HCT116 (cell line): ENCODE measurements around the gene BCDIN3D. TPM values are rescaled to one million over a fixed set of nuclear protein-coding genes. Genes with fewer than 3 reads are reported as not detected.

Source experiments
- ATAC-seq: fragments of 200-7000 bp; cut with Tn5 transposase; 2 replicates; pipeline ENCODE4 v1.9.1; 2020; ENCODE audit warnings: mild to moderate bottlenecking, moderate library complexity
- BruUV-seq: library from RNA; stranded (reverse); fragments of 400-500 nt; replicated peaks from 2 replicates; lab custom pipeline; 2021; lab: Mats Ljungman, UMichigan
- CTCF ChIA-PET: fragments of 300-600 bp; sonication (Branson Sonifier 250); formaldehyde crosslinking; loops from one replicate; lab custom pipeline; 2021; ENCODE audit warnings: antibody characterized with exemption; lab: Charles Lee
- POLR2A ChIA-PET: fragments of 300-600, 350-600 bp; sonication (Branson Sonifier 250); formaldehyde crosslinking; loops from one replicate; lab custom pipeline; 2021; ENCODE audit warnings: antibody characterized with exemption; lab: Charles Lee
- RAD21 ChIA-PET, 2 experiments: fragments of 300-600 bp; sonication (Branson Sonifier 250); formaldehyde crosslinking; loops; one replicate each; lab custom pipeline; 2023; ENCODE audit warnings: low total read pairs in 2 of 2; ENCODE audit not compliant: uncharacterized antibody in 2 of 2, unreplicated experiment in 2 of 2, low non-redundant PET in 1 of 2; lab: Charles Lee
- DNase-seq: peaks from one replicate; pipeline ENCODE4 v3.0.0-alpha.2; 2010; ENCODE audit warnings: low read depth, low spot score
- H2AFZ ChIP-seq: fragments of 200-600 bp; shearing (Covaris generic), sonication (generic); 2 replicates; pipeline ENCODE4 v1.6.1; 2017; ENCODE audit warnings: low read depth, mixed run types, mixed read lengths, antibody characterized with exemption, low read length; ENCODE audit not compliant: poor library complexity, severe bottlenecking
- H3K27ac ChIP-seq: 2 replicates; pipeline ENCODE4 v1.5.1; 2012; ENCODE audit warnings: low read depth, low read length
- H3K27me3 ChIP-seq: fragments of 200-600 bp; sonication (generic); 2 replicates; pipeline ENCODE4 v1.6.1; 2016; ENCODE audit warnings: mixed run types, low read length, mixed read lengths; ENCODE audit not compliant: insufficient read depth
- H3K36me3 ChIP-seq, 2 experiments: fragments of 200-500 bp in 1 of 2; fragments of 200-600 bp in 1 of 2; sonication (Bioruptor generic) in 1 of 2; sonication (generic) in 1 of 2; 2 replicates each; pipeline versions ENCODE4 v1.5.1 to v1.6.1; 2014 to 2016; ENCODE audit warnings: low read length in 2 of 2, inconsistent platforms in 1 of 2, mixed read lengths in 1 of 2, mixed run types in 1 of 2; ENCODE audit not compliant: insufficient read depth in 2 of 2, control insufficient read depth in 1 of 2
- H3K4me1 ChIP-seq, 2 experiments: fragments of 200-600 bp in 1 of 2; sonication (generic) in 1 of 2; 2 replicates each; pipeline versions ENCODE4 v1.5.1 to v1.6.1; 2012 to 2017; ENCODE audit warnings: low read length in 2 of 2, inconsistent platforms in 1 of 2, mild to moderate bottlenecking in 1 of 2, mixed read lengths in 1 of 2, mixed run types in 1 of 2, moderate library complexity in 1 of 2; ENCODE audit not compliant: insufficient read depth in 2 of 2, control insufficient read depth in 1 of 2
- H3K4me2 ChIP-seq: fragments of 200-600 bp; sonication (generic); 2 replicates; pipeline ENCODE4 v1.6.1; 2017; ENCODE audit warnings: mixed run types, low read length, mixed read lengths
- H3K4me3 ChIP-seq, 2 experiments: fragments of 200-600 bp in 1 of 2; sonication (generic) in 1 of 2; replicated peaks in 1 of 2; 2 replicates each; pipeline ENCODE4 v1.5.1; 2011 to 2016; ENCODE audit warnings: low read length in 2 of 2, control low read depth in 1 of 2, low read depth in 1 of 2, mild to moderate bottlenecking in 1 of 2, mixed read lengths in 1 of 2, mixed run types in 1 of 2
- H3K79me2 ChIP-seq: fragments of 200-600 bp; sonication (generic); 2 replicates; pipeline ENCODE4 v1.6.1; 2017; ENCODE audit warnings: mild to moderate bottlenecking, mixed run types, low read length, moderate library complexity, mixed read lengths; ENCODE audit not compliant: insufficient read depth
- H3K9ac ChIP-seq: fragments of 200-600 bp; sonication (generic); 2 replicates; pipeline ENCODE4 v1.6.1; 2016; ENCODE audit warnings: low read length, mixed read lengths
- H3K9me2 ChIP-seq: fragments of 200-600 bp; sonication (generic), shearing (Covaris generic); 2 replicates; pipeline ENCODE4 v1.6.1; 2017; ENCODE audit warnings: mixed run types, mild to moderate bottlenecking, moderate library complexity; ENCODE audit not compliant: insufficient read depth
- H3K9me3 ChIP-seq, 2 experiments: fragments of 200-500 bp in 1 of 2; fragments of 200-600 bp in 1 of 2; sonication (Bioruptor generic) in 1 of 2; sonication (generic) in 1 of 2; 2 replicates each; pipeline ENCODE4 v1.6.1; 2014 to 2017; ENCODE audit warnings: low read length in 2 of 2, mixed read lengths in 2 of 2, inconsistent platforms in 1 of 2, low read depth in 1 of 2, mild to moderate bottlenecking in 1 of 2, mixed run types in 1 of 2, moderate library complexity in 1 of 2; ENCODE audit not compliant: control insufficient read depth in 1 of 2, insufficient read depth in 1 of 2
- H4K20me1 ChIP-seq: fragments of 200-600 bp; sonication (generic), shearing (Covaris generic); 2 replicates; pipeline ENCODE4 v1.6.1; 2017; ENCODE audit warnings: mixed run types, mild to moderate bottlenecking, moderate library complexity; ENCODE audit not compliant: insufficient read depth
- ATF3 ChIP-seq: IDR thresholded peaks from 2 replicates; pipeline ENCODE4 v1.6.1; 2012
- CBX3 ChIP-seq: IDR thresholded peaks from 2 replicates; pipeline ENCODE4 v1.6.1; 2012; ENCODE audit warnings: low read depth
- EGR1 ChIP-seq: IDR thresholded peaks from 2 replicates; pipeline ENCODE4 v1.6.1; 2012; ENCODE audit warnings: low read depth
- ELF1 ChIP-seq: IDR thresholded peaks from 2 replicates; pipeline ENCODE4 v1.6.1; 2012; ENCODE audit warnings: low read depth, borderline replicate concordance
- EZH2 ChIP-seq: fragments of 200-600 bp; sonication (generic); IDR thresholded peaks from 2 replicates; pipeline ENCODE4 v1.6.1; 2017; ENCODE audit warnings: antibody characterized with exemption, mixed run types
- FOSL1 ChIP-seq: IDR thresholded peaks from 2 replicates; pipeline ENCODE4 v1.6.1; 2012; ENCODE audit warnings: low read depth
- JUND ChIP-seq: IDR thresholded peaks from 2 replicates; pipeline ENCODE4 v1.6.1; 2012
- MAX ChIP-seq: IDR thresholded peaks from 2 replicates; pipeline ENCODE4 v1.6.1; 2012
- POLR2A ChIP-seq: IDR thresholded peaks from 2 replicates; pipeline ENCODE4 v1.7.0; 2011; ENCODE audit warnings: borderline replicate concordance; ENCODE audit not compliant: insufficient read depth, insufficient read length; ENCODE audit errors: extremely low read depth
- RAD21 ChIP-seq: IDR thresholded peaks from 2 replicates; pipeline ENCODE4 v1.6.1; 2012; ENCODE audit warnings: low read depth, mild to moderate bottlenecking
- SIN3A ChIP-seq: IDR thresholded peaks from 2 replicates; pipeline ENCODE4 v1.6.1; 2012; ENCODE audit warnings: low read depth
- SP1 ChIP-seq: IDR thresholded peaks from 2 replicates; pipeline ENCODE4 v1.6.1; 2012; ENCODE audit warnings: low read depth
- TCF7L2 ChIP-seq: IDR thresholded peaks from 2 replicates; pipeline ENCODE4 v1.7.0; 2011; ENCODE audit warnings: borderline replicate concordance, inconsistent platforms; ENCODE audit not compliant: insufficient read depth, insufficient read length; ENCODE audit errors: extremely low read depth
- YY1 ChIP-seq: IDR thresholded peaks from 2 replicates; pipeline ENCODE4 v1.6.1; 2011; ENCODE audit warnings: low read length, low read depth, moderate library complexity, mild to moderate bottlenecking; ENCODE audit not compliant: insufficient replicate concordance; ENCODE audit errors: extremely low read depth
- ZBTB33 ChIP-seq: IDR thresholded peaks from 2 replicates; pipeline ENCODE4 v1.6.1; 2011; ENCODE audit warnings: mild to moderate bottlenecking, low read length, moderate library complexity; ENCODE audit not compliant: insufficient replicate concordance; ENCODE audit errors: extremely low read depth
- intact Hi-C: fragments of 100-400 bp; cut with micrococcal nuclease; formaldehyde crosslinking; loops from 2 replicates; pipeline ENCODE4 v1.10.0; 2022
- total RNA-seq: library from RNA; stranded (reverse); gene quantifications from one replicate; pipeline ENCODE4 v1.2.1, GENCODE V29; 2021; ENCODE audit not compliant: unreplicated experiment

The BCDIN3D gene
- total RNA-seq, 1 experiment from 2014 or later: 5.7 TPM

- Histone ChIP-seq H2AFZ (no peak overlapping the region), H3K36me3 (no peaks in the 10 kb centered on the region), H3K9me2 (no peaks in the 10 kb centered on the region), H4K20me1 (no peaks in the 10 kb centered on the region), H3K9ac (no peak overlapping the region), H3K4me3 (no peak overlapping the region), H3K9me3 (peaks cover 0 to 10% of the 10 kb centered on the region in 2 experiments; a peak in 1 of 4 replicates), H3K79me2 (no peaks in the 10 kb centered on the region), H3K27ac (no peak overlapping the region), H3K4me2 (no peak overlapping the region), H3K4me1 (no peaks in the 10 kb centered on the region)
- POLR2A ChIA-PET: no interaction called here
- intact Hi-C loops: no loop called here
- no TSS peak for BruUV-seq
- RAD21 ChIA-PET: no interaction called here
- DNase-seq: no peak
- CTCF ChIA-PET: no interaction called here
- TF ChIP-seq EGR1 (no peak), POLR2A (no peak)
- TF ChIP-seq, all 23 proteins: peak for 0
- no peaks in the 10 kb centered on the region for H3K27me3 ChIP-seq
- ATAC-seq: no peak
These were observed 31.4 kb upstream of the BCDIN3D start for GRCh38 chr12:49874142-49874897.

GRCh38 chr12:49873361-49873934 lies 30.5 kb upstream of the BCDIN3D start:
- ChIA-PET CTCF (no interaction called here), POLR2A (no interaction called here), RAD21 (no interaction called here)
- BruUV-seq: no TSS peak
- Histone ChIP-seq H3K9me2 (no peaks in the 10 kb centered on the region), H3K4me1 (no peaks in the 10 kb centered on the region), H3K27me3 (no peaks in the 10 kb centered on the region), H3K4me3 (no peak overlapping the region), H3K9me3 (peaks cover 0 to 8% of the 10 kb centered on the region in 2 experiments; a peak in 1 of 4 replicates), H3K27ac (no peak overlapping the region), H2AFZ (no peak overlapping the region), H3K36me3 (no peaks in the 10 kb centered on the region), H3K79me2 (no peaks in the 10 kb centered on the region), H3K4me2 (no peak overlapping the region), H4K20me1 (no peaks in the 10 kb centered on the region), H3K9ac (no peak overlapping the region)
- DNase-seq (no peak), ATAC-seq (no peak)
- intact Hi-C loops: no loop called here
- TF ChIP-seq FOSL1: no peak
- TF ChIP-seq MAX: no peak
- TF ChIP-seq RAD21: no peak
- no peak for TF ChIP-seq JUND
- no peak for TF ChIP-seq POLR2A
- no peak for TF ChIP-seq SIN3A
- TF ChIP-seq EGR1: no peak
- TF ChIP-seq CBX3: no peak
- TF ChIP-seq ELF1: no peak
- TF ChIP-seq SP1: no peak
- no peak for TF ChIP-seq YY1
- TF ChIP-seq EZH2: no peak
- TF ChIP-seq ATF3: no peak
- no peak for TF ChIP-seq TCF7L2
- no peak for TF ChIP-seq ZBTB33
